ENCODE results near the gene ST6GALNAC5.

- TF ChIP-seq KLF10 (tag by site-specific recombination; IDR thresholded peaks at IDR 0.05) (no peak), CTCF (tag by site-specific recombination; IDR thresholded peaks at IDR 0.05) (no peak), ZNF433 (tag by site-specific recombination; IDR thresholded peaks at IDR 0.05; ENCODE audit: low read depth) (no peak), ZNF324 (tag by site-specific recombination; IDR thresholded peaks at IDR 0.05) (no peak), ELK4 (IDR thresholded peaks at IDR 0.05; ENCODE audit: borderline replicate concordance, low read depth, low read length) (no peak), ZNF24 (tag by site-specific recombination; IDR thresholded peaks at IDR 0.05) (no peak), ZNF555 (tag by site-specific recombination; conservative IDR thresholded peaks at IDR 0.05) (no peak), REPIN1 (tag by site-specific recombination; IDR thresholded peaks at IDR 0.05; ENCODE audit: low read depth) (no peak), ZNF174 (tag by site-specific recombination; IDR thresholded peaks at IDR 0.05) (no peak)
These were observed 192.7 kb downstream of the ST6GALNAC5 start for GRCh38 chr1:77060000-77060399.
